NOMO-1 (cell line): ENCODE data around the gene GCNT2.
A peak's percentile ranks its signal among the peaks of the same experiment; 100 is the strongest.
"Not testable (repeated sequence)": the region's sequence is repeated elsewhere in the genome, so short reads cannot be mapped to it uniquely, and the experiment has no call there.

Source experiments
- DNase-seq, 2 experiments: peaks; one replicate each; lab custom pipeline; 2025; ENCODE audit not compliant: unreplicated experiment in 2 of 2; lab: John Stamatoyannopoulos, UW

Gene GCNT2

DNA sequence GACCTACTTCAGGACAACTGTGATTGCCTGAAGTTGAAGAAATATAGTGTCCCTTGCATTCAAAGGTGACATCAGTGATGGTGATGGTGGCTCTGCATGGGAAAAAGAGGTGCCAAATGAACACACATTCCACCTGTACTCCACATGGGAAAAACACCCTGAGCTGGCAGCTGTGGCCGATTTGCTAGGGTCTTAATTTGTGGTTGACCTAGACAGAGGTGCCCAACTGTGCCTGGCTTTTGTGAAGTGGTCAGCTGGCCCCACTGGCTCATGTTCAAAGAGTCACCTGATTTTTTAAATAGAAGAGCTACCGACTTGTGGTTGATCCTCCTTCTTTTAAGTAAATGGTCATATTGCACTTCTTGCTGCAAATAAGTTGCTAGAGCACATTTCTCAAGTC lies 7.6 kb upstream of the GCNT2 start:
- no peak for DNase-seq

DNA sequence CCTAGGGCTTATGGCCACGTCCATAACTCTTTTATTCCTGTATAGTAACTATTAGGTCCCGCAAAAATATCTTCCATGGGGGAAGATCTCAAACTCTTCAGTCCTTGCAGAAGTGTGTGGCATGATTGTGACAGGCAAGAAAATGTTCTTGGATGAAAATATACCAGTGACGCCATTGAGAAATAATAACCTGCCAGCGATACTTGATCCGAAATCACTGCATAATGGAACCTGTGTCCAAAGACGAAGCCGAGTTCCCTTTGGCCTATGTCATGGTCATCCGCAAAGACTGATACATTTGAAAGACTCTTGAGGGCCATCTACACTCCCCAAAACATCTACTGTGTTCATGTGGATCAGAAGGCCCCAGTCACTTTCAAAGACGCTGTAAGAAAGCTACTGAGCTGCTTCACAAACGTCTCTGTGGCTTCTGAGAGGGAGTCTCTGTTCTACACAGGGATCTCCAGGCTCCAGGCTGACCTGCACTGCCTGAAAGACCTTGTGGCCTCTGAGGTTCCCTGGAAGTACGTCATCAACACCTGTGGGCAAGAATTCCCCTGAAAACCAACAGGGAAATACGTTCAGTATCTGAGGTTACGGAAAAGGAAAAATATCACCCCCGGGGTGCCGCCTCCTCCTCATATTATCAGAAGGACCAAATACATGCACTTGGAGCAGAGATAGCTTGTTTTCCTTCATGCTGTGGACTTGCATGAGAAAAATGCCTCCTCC lies 6.9 kb upstream of the GCNT2 start:
- no peak for DNase-seq

GRCh38 chr6:10516953-10517352 lies 4.2 kb upstream of the GCNT2 start:
- no peak for DNase-seq

DNA sequence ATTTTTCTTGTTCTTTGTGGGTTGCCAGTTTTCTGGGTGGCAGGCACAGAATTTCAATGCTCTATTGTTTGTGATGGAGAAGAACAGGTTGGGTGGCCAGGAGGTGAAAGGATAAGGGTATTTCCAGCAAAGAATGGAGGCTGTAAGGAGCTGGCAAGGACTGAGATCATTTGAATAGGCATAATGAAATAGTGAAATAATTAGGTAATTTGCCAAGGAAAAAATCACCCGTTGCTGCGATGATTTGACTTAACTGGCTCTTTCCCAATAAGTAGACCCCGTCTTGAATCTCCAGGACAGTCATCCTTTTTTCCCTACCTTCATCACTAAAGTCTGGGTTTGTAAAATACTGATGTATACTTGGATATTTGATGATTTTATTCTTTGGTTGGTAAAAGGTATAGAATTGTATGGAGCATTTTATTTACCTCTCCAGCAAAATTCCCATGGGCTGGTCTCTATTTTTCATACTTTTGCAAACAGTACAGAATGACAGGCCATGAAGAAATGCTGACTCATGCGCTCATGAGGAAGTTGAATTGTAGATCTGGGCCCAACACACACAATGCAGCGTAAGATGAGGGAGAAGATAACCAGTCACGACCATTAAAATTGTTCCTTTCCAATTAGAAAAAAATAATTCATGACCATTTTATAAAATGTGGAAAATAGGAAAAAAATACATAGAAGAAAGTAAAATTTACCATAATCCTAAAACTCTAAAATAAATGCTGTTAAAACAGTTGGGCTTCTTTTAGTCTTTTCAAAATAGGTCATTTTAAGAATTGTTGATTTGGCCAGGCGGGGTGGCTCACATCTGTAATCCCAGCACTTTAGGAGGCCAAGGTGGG lies 2.4 kb upstream of the GCNT2 start:
- peak; percentile 70 to 81 for DNase-seq

DNA sequence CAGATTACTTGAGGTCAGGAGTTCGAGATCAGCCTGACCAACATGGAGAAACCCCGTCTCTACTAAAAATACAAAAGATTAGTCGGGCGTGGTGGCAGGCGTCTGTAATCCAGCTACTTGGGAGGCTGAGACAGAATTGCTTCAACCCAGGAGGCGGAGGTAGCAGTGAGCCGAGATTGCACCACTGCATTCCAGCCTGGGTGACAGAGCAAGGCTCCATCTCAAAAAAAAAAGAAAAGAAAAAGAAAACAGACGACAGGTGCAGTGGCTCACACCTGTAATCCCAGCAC lies 1.8 kb upstream of the GCNT2 start:
- not testable (repeated sequence) for DNase-seq

DNA sequence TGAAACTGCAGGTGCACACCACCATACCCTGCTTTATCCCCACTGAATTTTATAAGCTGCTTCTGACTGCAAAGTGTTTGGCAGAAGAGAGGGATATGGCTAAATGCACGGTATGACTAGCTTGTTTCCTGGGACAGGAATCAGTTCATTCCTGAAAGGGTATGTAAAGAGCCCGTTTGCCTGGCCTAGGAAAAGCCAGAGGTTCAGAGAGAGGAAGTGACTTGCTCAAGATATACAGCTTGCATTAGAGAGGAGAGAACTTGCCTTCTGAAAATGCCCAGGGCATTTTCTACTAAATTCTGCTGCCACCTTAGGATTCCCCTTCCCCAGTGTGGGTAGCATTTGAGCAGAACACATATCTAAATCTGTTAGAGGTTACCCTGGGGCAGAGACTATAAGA lies 683 bp upstream of the GCNT2 start:
- DNase-seq: peak in 1 of 2 experiments; percentile 40

DNA sequence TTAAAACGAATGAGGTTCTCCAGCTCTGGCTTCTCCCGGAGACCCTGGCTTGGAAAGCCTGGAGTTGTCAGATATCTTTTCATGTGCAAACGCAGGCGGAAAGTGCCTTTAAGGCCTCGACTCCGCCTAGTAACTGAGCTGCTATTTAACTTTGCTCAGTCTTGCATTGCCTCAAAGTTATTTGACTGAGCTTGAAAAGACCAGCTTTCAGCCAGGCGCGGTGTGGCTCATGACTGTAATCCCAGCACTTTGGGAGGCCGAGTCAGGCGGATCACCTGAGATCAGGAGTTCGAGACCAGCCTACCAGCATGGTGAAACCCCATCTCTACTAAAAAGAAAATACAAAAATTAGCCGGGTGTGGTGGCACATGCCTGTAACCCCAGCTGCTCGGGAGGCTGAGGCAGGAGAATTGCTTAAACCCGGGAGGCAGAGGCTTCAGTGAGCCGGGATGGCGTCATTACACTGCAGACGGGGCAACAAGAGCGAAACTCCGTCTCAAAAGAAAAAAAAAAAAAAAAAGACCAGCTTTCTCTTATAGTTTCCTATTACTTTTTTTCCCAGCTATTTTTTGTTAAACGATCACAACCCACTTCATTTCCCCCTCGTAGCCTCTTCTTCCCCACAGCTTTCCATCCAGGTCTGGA lies 1.9 kb downstream of the GCNT2 start:
- no peak for DNase-seq

GRCh38 chr6:10526156-10526555 lies 5.0 kb downstream of the GCNT2 start:
- no peak for DNase-seq

DNA sequence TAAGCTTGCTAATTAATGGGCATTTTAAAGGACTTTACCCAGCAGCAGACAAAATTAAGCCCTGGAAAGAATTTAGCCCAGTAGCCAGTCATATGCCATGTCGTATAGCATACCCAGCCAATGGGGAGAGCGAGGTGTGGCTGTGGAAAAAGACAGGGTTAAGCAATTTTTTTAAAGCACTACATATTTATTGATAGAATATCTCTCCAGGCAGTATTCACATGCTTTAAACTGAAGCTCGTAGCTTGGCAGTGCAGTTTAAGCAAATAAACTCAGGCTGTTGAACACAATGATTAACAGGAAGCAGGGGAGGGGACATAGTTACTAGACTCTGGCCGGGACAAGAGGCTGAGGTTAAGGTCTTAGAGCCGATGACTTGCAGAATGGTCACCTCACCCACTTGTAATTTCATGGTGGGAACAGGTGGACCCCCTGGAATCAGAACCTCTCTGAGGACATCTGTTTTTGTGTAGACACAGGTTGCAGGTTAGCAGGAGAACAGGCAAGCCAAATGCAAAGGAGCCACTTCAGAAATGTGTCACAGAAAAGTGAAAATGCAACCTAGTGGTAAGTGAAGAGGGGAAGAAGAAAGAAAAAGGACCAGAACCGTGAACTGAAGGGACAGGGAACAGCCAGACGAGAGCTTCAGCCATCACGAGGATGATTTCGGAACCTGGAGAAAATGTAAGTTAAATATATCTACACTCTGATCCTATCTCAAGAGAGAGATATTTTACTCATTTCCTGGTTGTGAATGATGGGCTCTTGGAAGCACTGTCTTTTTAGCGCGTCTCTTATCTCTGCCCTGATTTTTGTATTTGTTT lies 7.2 kb downstream of the GCNT2 start:
- peak; percentile 73 to 84 for DNase-seq

- peak in 1 of 2 experiments; percentile 16 for DNase-seq
Measured at GRCh38 chr6:10529231-10529801, 8.2 kb downstream of the GCNT2 start.

DNA sequence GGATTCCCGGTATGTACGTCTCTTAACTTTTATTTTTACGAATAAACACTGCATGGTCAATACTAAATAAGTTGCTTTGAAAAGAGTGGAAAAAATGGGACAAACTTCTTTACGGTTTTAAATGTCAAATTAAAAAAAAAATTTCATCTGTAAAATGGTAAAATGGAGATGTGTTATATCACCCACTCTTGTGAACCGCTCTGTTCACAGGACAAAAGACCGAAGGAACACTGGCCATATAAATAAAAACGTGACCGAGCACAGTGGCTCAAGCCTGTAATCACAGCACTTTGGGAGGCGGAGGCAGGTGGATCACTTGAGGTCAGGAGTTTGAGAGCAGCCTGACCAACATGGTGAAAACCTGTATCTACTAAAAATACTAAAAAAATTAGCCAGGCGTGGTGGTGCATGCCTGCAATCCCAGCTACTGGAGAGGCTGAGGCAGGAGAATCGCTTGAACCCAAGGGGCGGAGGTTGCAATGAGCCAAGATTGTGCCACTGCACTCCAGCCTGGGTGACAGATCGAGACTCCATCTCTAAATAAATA lies 8.8 kb downstream of the GCNT2 start:
- not testable (repeated sequence) for DNase-seq

GRCh38 chr6:10531503-10531902 lies 10.4 kb downstream of the GCNT2 start:
- DNase-seq: peak; percentile 77 to 89

GRCh38 chr6:10531942-10532341 lies 10.8 kb downstream of the GCNT2 start:
- no peak for DNase-seq

- DNase-seq: no peak
Measured at GRCh38 chr6:10532392-10532791, 11.2 kb downstream of the GCNT2 start.

DNA sequence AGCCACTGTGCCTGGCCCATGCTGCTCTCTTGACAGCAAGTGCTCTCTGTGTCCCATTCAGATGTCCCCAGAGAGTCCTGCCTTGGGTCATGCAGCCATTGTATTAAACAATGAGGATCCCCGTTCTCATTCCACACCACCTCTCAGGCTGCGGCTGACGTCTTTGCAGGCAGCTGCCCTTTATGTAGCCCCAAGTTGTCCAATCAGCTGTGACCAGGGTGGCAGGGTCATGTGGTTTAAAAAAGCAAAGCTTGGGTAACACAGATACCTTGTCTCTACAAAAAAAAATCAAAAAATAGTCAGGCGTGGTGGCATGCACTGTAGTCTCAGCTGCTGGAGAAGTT lies 13.2 kb downstream of the GCNT2 start:
- no peak for DNase-seq

GRCh38 chr6:10535193-10535592 lies 14.0 kb downstream of the GCNT2 start:
- DNase-seq: peak; percentile 51 to 60

GRCh38 chr6:10537726-10538125 lies 16.6 kb downstream of the GCNT2 start:
- DNase-seq: no peak

GRCh38 chr6:10540073-10540746 lies 19.1 kb downstream of the GCNT2 start:
- DNase-seq: no peak

DNA sequence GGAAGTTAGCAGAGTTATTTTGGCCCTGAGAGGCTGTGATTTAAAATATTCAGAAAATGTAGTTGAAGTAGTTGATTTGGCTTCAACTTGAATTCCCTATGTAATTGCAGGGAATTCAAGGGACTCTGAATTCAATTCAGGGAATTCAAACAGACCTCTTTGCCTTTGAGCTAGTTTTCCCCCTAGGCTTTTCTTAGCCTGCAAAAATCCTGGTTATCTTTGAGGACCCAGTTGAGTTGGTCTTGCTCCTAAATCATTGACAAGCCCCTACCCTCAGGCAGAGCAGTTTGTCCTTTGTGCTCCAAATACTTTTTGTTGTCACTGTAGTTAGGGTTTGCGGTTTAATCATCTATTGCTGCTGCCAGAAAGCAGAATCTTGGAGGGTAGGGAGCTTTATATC lies 20.4 kb downstream of the GCNT2 start:
- DNase-seq: no peak

- peak; percentile 58 to 78 for DNase-seq
Measured at GRCh38 chr6:10542213-10542612, 21.1 kb downstream of the GCNT2 start.
